ENCODE measurements around the gene ZNF410.
"Not testable (repeated sequence)": the region's sequence is repeated elsewhere in the genome, so short reads cannot be mapped to it uniquely, and the experiment has no call there.

Gene ZNF410, protein sequence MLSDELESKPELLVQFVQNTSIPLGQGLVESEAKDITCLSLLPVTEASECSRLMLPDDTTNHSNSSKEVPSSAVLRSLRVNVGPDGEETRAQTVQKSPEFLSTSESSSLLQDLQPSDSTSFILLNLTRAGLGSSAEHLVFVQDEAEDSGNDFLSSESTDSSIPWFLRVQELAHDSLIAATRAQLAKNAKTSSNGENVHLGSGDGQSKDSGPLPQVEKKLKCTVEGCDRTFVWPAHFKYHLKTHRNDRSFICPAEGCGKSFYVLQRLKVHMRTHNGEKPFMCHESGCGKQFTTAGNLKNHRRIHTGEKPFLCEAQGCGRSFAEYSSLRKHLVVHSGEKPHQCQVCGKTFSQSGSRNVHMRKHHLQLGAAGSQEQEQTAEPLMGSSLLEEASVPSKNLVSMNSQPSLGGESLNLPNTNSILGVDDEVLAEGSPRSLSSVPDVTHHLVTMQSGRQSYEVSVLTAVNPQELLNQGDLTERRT

DNA sequence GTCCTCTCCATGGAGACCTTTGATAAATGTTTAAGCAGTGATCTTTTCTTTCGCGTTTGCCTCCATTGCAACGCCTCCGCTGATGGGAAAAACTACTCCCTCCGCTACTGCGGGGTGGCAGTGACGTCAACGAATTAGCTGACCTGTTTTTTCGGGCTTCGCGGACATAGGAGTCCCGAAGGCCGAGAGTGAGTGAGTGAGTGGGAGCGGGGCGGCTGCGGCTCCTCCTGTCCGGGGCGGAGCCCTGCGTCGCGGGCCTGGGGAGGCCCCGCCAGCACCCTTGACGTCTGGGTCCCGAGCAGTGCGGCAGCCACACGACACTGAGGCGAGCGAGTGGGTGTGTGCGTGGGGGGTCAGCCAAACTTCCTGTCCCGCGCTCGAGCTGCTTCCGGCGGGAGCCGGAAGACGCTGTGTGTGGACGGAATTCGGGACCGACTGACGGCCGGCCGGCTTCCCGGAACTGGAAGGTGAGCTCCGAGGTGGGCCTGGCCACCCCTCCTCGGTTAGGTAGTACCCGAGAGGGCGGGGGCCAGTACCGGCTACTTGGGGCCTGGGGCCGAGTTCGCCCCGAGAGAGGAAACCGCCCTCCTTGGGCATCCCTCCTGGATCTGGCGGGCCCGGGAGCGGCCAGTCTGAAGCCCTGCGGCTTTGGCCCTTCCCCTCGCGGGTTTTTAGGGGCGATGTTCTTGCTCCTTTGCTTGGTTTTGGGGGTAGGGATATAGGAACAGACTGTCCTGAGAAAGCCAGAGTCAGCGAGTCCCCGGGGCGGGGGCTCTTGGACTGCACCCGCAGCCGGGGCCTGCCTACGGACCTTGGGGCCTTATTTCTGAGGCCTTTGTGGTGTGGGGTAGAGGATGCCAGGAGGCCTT is at the start of gene ZNF410:
Gene ZNF410 (plus strand): TSS at position 411 of the 869 bp plus-strand sequence. CDS start 5,317 bp downstream, outside the sequence.
- DNase-seq, result peak; percentile 62

DNA sequence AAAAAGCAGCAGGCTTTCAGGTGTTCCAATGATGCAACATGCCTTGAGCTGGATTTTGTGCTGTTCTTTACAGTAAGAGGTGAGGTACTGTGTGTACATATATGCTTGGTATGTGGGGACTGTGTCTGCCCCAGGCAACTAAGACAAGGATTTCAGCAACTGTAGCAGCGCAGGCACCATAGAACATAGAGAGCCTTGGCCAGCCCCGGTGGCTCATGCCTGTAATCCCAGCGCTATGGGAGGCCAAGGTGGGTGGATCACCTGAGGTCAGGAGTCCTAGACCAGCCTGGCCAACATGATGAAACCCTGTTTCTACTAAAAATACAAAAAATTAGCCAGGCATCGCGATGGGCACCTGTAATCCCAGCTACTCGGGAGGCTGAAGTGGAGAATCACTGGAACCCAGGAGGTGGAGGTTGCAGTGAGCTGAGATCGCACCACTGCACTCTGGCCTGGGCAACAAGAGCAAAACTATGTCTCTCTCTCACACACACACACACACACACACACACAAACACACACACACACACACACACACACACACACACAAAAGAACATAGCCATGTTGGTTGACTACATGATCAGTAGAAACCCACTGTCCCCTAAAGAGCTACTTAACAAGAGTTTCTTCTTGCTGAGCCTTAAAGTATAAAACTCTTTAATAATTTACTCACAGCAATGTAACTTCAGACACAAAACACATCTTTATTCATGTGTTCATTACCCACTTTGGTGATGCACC is 48.2 kb upstream of the ZNF410 start:
- DNase-seq, result not testable (repeated sequence)

DNA sequence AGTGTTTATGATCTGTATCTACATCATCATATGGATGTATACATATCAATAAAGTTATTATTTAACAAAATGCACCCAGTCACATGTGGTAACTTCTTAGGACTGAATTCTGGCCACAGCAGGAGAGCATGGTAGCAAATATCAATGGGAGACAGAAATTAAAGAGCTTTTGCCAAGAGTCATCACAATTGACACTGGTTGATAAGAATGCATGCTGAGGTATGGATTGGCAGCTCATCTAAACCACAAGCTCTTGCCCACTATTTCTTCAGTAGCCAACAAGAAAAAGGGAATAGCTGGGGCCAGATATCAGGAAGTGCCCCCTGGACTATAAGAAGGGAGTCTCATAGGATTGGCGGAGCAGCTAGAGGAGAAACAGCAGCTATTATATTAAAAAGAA is 44.5 kb upstream of the ZNF410 start:
- DNase-seq, result no peak

DNA sequence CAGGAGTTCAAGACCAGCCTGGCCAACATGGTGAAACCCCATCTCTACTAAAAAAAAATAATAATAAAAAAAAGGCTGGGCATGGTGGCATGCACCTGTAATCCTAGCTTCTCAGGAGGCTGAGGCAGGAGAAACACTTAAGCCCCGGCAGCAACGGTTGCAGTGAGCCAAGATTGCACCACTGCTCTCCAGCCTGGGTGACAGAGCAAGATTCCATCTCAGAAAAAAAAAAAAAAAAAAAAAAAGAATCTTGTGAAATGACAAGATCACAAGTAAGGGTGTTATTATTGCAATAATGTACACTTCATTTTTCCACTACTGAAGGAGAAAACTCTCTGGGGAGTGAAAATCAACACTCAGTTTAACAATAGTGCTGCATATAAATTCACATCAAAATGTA is 43.8 kb upstream of the ZNF410 start:
- no peak for DNase-seq

DNA sequence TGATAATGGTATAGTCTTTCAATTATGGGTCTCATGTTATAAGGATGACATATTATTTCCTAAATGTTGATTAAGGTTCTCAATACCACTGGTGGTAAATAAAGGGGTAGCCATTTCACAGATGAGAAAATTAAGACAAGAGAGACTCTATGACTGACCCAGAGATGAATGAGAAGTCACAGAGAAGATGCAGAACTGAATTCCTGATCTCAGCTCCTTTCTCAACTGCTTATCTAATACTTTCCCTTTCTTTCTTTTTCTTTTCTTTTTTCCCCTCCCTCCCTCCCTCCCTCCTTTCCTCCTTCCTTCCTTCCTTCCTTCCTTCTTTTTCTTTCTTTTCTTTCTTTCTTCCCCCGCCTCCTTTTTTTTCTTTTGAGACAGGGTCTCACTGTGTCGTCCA is 43.4 kb upstream of the ZNF410 start:
- DNase-seq, result no peak

DNA sequence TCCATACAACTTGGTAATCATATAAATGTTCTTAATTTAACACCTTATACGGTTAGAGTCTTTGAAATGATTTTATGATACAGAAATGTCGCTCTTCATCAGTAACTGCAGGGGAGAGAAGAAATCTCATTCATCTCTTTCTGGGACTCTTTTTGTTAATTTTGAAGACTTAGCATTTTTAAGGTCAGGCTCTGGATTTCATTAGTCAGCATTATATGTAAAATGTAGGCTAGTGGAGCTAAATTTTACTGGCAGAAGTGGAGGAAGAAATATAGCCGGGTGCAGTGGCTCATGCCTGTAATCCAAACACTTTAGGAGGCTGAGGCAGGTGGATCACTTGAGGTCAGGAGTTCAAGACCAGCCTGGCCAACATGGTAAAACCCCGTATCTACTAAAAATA is 39.7 kb upstream of the ZNF410 start:
- no peak for DNase-seq

DNA sequence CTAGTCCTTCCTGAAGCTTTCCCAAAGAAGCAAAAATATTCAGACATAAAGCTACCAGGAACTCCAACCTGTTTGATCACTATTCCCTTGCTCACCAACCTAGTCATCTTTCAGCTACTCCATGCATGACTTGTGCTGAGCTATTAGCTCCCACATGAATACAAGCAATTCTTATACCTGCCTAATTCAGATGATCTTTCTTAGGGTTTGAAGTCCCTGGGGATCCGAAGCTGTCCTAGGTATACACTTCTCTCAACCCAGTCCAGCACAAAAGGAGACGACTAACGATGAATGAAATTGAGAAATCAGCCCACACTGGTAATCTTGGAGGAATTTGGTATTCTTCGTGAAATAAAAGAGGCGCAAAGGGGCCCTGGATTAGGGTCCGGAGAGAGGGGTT is 35.7 kb upstream of the ZNF410 start:
- DNase-seq, result no peak

DNA sequence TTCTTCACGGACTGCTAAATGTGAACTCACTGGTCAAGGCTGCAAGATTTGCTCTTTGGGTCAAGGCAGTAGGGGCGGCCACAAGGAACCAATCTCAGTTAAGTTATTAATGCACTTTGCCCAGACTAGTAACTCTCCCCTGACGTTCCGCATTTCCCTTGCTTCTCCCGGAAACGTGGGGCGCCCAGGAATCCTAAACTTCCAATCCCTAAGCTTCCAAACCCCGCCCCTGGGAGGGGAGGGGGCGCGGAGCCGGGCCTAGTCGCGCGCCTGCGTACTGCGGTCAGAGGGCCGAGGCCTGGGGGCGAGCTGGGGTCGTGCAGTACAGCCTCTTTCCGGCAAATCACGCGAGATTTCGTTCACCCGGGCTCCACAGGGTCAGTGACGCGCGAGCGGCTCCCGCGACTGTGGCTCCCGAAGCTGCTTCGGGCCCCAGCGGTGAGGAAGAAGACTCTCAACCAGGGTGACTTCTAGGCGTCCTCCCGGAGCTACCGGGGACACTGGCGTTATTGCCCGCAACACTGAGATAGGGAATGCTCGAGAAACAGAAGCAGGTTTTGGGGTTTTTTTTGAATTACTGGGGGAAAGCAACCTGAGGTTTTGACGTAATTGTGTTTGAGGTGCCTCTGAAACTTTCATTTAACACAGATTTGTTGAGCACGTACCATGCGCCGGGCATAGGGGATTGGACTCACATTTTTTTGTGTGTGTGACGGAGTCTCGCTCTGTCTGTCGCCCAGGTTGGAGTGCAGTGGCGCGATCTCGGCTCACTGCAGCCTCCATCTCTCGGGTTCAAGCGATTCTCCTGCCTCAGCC is 34.9 kb upstream of the ZNF410 start, which contains the start of gene PTGR2:
Gene PTGR2 (plus strand): TSS at position 265 of the 816 bp plus-strand sequence. CDS start 7,032 bp downstream, outside the sequence.
- DNase-seq, result peak; percentile 94

DNA sequence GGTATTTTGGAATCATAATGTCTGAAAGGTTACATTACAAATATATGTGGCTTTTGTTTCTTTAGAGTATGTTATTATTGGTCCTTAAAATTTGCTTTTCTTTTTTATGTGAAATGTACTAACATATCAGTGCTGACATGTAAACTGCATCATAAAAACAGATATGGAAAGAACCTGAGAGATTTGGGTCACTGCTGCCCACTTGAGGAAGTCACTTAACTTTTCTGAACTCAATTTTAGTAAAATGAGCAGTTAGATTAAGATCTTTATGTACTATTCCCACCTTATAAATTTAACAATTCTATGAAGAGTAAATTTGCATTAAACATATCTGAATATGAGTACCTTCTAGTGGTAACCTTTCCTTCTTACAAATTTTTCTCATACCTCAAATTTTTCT is 27.5 kb upstream of the ZNF410 start:
- no peak for DNase-seq

DNA sequence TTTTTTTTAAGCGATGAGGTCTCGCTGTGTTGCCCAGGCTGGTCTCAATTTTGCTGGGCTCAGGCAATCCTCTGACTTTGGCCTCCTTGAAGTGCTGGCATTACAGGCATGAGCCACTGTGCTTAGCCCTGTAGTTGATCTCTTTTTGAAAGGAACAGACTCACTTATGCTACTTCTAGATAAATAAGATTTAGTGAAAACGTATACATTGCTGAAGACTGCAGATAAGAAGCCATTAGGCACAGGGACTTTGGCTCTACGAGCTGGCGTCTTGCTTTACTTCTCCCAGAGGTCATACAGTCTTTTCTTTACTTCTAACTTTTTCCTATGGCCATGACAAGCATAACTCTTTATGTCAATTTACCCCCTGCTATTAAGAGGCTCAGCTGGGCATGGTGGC is 25.6 kb upstream of the ZNF410 start:
- no peak for DNase-seq

DNA sequence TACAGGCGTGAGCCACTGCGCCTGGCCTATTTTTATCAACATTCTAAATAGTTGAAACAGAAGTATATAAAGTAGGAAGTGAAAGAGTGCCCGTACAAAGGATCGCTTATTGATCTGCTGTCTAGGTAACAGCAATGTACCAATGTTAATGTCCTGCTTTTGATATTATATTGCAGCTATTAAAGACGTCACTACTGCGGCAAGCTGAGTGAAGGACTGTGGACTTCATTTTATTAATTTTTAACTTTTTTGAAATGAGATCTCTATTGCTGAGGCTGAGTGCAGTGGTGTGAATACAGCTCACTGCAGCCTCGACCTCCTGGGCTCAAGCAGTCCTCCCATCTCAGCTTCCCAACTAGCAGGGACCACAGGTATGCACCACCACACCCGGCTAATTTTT is 24.2 kb upstream of the ZNF410 start:
- no peak for DNase-seq

DNA sequence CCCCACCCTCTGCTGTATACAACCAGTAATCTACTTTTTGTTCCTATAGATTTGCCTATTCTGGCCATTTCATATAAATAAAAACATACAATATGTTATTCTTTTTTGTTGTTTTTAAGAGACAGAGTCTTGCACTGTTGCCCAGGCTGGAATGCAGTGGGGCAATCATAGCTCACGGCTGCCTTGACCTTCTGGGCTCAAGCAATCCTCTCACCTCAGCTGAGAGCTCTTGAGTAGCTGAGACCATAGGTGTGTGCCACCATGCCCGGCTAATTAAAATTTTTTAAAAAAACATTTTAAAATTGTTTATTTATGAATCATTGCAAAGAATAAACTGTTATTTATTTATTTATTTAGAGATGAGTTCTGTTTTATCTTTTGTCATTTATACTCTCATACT is 23.4 kb upstream of the ZNF410 start:
- DNase-seq, result no peak

DNA sequence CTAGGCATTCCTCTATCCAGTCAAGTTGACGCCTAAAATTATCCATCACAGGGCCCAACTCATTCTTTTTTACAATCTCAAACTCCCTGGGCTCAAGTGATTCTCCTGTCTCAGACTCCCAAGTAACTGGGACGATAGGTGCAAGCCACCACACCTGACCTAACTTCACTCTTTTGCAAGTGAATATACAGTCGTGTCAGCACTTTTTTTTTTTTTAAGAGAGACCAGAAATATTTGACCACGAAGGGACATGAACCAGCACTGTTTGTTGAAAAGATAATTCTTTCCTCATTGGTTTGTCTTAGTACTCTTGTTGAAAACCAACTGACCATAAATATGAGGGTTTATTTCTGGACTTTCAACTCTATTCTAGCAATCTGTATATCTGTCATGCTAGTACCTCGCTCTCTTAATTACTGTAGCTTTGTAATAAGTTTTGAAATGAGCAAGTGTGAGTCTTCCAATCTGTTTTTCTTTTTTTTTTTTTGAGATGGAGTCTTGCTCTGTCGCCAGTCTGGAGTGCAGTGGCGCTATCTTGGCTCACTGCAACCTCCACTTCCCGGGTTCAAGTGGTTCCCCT is 21.0 kb upstream of the ZNF410 start:
- no peak for DNase-seq

DNA sequence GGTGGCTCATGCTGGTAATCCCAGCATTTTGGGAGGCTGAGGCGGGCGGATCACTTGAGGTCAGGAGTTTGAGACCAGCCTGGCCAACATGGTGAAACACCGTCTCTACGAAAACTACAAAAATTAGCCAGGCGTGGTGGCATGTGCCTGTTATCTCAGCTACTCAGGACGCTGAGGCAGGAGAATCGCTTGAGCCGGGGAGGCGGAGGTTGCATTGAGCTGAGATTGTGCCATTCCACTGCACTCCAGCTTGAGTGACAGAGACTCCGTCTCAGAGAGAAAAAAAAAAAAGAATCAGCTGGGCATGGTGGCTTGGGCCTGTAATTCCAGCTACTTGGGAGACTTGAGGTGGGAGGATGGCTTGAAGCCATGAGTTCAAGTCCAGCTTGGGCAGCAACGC is 16.9 kb upstream of the ZNF410 start:
- not testable (repeated sequence) for DNase-seq

DNA sequence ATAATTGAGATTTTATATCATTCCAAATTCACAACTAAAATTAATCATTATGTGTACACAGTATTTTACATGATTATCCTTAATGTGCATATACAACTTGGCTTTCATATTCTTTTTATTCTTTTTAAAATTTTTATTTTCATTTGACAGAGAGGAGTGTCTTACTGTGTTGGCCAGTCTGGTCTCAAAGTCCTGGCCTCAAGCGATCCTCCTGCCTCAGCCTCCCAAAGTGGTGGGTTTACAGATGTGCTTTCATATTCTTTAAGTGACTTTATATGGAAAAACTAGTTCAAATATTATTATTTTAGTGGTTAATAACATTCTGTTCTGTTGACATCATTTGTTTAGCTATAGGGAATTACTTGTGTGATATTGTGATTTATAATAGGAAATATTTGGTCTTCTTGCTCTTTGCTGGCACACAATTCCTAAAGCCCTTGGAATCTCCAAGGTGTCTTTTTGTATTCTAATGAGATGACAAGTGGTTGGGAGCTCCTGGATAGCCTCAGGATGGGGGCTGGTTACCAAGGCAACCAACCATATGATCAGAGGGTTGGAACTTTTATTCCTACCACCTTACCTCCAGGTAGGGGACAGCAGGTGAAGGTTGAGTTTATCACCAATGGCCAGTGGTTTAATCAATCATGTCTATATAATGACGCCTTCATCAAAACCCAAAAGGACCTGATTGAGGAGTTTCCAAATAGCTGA is 16.0 kb upstream of the ZNF410 start:
- no peak for DNase-seq

DNA sequence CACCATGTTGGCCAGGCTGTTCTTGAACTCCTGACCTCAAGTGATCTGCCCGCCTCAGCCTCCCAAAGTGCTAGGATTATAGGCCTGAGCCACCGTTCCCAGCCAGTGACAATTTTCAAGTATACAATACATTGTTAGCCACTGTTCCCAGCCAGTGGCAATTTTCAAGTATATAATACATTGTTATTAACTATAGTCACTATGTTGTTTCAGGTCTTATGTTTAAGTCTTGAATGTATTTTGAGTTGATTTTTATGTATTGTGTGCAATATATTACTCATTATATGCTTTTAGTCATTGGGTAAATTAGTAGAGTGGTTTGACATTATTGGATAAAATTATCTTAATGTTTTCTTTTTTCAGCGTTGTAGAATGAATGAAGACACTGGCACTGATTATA is 13.0 kb upstream of the ZNF410 start:
- DNase-seq, result no peak

DNA sequence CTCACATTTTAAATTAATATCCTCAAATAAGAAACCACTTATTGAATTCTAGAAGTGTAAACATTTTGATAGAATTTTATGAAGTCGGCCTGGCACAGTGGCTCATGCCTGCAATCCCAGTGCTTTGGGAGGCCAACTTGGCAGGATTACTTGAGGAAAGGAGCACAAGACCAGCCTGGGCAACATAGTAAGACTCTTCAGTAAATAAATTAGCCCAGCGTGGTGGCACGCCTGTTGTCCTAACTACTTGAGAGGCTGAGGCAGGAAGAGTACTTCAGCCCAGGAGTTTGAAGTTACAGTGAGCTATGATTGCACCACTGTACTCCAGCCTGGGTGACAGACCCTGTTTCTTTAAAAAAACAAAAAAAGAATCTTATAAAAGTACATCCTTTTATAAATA is 8.9 kb upstream of the ZNF410 start:
- DNase-seq, result no peak

DNA sequence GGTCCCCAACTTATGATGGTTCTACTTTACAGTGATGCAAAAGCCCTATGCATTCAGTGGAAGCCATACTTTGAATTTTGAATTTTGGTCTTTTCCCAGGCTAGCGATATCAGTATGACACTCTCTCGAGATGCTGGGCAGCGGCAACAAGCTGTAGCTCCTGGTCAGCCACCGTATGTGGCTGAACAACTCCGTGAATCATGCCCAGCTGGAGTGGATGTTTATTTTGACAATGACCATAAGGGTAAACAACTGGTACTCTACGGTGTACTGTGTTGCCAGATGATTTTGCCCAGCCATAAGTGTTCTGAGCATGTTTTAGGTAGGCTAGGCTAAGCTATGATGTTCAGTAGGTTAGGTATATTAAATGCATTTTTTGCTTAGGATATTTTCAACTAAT is 8.2 kb upstream of the ZNF410 start:
- no peak for DNase-seq

DNA sequence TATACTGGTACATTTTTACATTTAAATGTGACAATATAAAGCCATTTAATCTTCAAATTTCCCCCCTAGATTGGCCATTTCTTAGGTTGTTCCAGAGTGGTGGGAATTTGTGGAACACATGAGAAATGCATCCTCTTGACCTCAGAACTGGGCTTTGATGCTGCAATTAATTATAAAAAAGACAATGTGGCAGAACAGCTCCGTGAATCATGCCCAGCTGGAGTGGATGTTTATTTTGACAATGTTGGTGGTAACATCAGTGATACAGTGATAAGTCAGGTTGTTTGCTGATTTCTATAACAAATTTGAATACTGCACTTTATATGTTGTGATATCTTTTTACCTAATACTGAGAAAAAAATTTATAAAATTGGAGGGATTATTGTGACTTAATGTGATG is 7.6 kb upstream of the ZNF410 start:
- DNase-seq, result no peak

DNA sequence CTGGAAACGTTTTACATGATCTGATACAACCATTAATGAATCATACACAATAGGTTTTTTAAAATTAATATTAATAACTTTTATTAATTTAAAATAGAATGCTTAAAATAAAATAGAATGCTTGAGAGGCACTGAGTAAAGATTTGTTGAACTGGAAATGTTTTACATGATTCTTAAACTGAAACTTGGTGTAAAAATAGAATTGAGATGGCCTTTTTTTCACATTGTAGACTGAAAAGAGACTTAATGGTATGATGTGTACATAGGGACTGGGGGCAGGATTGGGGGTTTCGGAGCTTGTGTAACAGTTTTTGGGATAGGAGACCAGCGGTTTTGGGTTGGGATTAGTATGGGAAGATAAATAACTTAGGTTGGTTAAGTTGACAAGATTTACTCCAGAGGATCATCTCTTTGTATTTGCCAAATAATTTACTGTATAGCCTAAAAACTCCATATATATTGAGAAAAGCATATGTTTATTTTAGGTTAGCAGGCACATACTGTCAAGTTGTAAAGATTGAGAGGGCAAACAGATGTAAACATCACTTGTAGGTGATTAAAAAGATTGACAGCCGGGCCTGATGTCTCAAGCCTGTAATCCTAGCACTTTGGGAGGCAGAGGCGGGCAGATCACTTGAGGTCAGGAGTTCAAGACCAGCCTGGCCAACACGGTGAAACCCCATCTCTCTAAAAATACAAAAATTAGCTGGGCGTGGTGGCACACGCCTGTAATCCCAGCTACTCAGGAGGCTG is 2.0 kb upstream of the ZNF410 start:
- no peak for DNase-seq

DNA sequence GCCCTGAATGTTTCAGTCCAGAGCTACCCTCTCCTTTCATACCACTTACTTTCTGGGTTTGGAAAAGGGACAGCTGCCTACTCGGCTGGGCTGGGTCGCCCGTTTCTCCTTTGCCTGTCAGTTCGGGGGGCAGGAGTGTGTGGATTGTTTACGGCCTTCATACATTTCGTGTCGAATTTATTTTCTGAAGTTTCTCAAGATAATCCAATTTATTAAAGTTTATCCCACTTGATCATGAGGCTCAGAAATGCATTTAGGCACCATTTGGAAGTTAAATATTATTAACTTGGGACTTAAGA is 608 bp downstream of the ZNF410 start:
- no peak for DNase-seq

All from NCI-H1092 (cell line).